Uterus (tissue), 2 donors: Measurements from ENCODE around the gene LTF.

ENCODE experiments used
- CTCF ChIP-seq, 4 experiments: fragments of 200-600 bp in 2 of 4; fragments of 450-650 bp in 2 of 4; sonication (generic) in 2 of 4; IDR thresholded peaks; one replicate each; pipeline ENCODE4 v1.5.1; 2016 to 2019; ENCODE audit warnings: antibody characterized with exemption in 4 of 4, mild to moderate bottlenecking in 2 of 4, moderate library complexity in 1 of 4
- POLR2A ChIP-seq, 2 donors: fragments of 450-650 bp; IDR thresholded peaks; one replicate each; pipeline ENCODE4 v1.6.1; 2016; ENCODE audit warnings: antibody characterized with exemption in 2 of 2, mild to moderate bottlenecking in 1 of 2, moderate library complexity in 1 of 2

GRCh38 chr3:46413951-46414350 lies 50.8 kb downstream of the LTF start:
- no peak for TF ChIP-seq CTCF (IDR thresholded peaks at IDR 0.05)
- TF ChIP-seq POLR2A (IDR thresholded peaks at IDR 0.05) = no peak
